Ramos (cell line): ENCODE measurements around the gene NPAS3.

Experiments used
- in situ Hi-C: fragments of 300-500 bp; cut with MboI; formaldehyde crosslinking; loops from one replicate; pipeline ENCODE4 v1.14.3; 2022; ENCODE audit warnings: low sequenced_read_pairs; ENCODE audit not compliant: unreplicated experiment

NPAS3 gene

GRCh38 chr14:33812601-33813000, 873.9 kb downstream of the NPAS3 start:
- in situ Hi-C loops = no loop called here

DNA sequence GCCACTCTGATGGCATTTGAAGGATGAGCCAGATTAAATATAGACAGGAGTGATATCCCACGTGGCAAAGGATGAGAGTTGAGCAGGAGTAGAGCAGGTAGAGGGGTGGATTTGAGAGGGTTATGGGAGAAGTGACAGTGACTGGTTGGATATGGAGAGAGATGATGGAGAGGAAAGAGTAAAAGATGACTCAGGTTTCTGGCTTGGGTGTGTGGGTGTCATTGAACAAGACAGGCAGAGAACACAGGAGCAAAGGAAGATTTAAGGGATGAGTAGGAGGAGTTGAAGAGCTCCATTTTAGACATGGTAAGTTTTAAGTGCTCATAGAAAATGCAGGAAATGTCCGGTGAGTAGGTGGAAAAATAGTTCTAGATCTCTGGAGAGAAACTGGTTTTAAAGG, 875.3 kb downstream of the NPAS3 start:
- in situ Hi-C loops = no loop called here

DNA sequence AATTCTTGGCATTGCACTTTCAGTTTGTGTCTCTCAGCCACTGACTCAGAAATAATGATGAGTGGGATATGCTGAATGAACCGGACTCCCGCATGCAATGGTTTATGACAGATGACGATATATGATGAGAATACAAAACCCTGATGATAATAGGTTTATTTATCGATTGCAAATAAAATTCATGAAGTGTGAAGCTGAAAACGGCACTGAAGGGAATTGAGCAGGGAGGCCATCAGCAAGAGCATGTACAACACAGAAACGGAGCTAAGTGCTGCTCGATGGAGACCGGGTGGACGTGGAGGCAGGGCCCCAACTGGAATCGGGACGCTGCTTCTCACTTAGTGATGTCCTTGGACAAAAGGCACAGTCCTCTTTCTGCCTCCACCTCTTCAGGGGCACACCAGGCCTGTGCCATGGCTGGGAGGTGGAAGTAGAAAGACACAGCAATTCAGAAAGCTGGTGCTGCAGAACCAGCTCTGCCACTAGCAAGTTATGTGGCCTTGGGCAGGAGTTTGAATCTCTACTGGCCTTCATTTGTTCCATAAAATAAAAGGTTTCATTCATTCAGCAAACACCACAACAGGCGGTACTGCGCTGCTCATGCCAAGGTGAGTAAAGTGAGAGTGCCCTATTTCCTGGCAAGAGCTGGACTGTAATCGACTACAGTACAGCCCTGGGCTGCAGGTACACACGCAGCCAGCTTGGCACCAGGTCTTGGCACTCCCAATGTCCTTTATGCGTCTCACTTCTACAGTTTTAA, 895.2 kb downstream of the NPAS3 start:
- in situ Hi-C loops = loop anchor here (25.0 kb wide), 1 partner anchor 478 kb away; no protein-coding TSS in a partner anchor

DNA sequence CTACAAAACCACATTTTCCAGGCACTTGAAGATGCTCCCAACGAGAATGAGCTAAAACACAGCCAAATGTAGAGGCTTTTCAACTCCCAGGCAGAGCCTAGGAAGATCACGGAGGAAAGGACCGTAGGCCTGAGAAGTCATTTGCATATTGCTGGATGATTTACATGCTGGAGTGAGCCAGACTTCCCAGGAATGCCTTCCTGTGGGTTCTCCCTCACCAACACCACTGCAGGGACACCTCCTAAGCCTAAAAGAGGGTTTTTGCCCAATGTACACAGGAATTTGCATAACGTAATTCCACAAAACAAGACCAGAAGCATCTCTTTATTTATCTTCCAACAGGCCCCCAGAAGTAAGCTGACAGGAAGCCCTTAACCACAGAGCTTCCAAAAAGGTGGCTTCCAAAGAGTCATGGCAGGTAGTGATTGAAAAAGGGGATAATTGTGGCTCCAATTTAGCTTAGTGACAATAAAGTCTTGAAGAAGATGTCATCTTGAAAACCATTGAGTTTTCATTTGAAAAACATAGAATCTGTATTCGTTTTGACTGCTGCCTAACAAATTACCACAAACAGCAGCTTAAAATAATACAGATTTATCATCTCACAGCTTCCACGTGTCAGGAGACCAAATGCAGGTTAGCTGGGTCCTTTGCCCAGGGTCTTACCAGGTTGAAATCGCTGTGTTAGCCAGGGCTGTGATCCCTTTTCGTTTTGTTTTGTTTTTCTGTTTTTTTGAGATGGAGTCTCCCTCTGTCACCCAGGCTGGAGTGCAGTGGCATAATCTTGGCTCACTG, 896.0 kb downstream of the NPAS3 start:
- in situ Hi-C loops = loop anchor here (25.0 kb wide), 1 partner anchor 478 kb away; no protein-coding TSS in a partner anchor

GRCh38 chr14:33835261-33835655, 896.6 kb downstream of the NPAS3 start:
- in situ Hi-C loops = loop anchor here (25.0 kb wide), 1 partner anchor 477 kb away; no protein-coding TSS in a partner anchor

DNA sequence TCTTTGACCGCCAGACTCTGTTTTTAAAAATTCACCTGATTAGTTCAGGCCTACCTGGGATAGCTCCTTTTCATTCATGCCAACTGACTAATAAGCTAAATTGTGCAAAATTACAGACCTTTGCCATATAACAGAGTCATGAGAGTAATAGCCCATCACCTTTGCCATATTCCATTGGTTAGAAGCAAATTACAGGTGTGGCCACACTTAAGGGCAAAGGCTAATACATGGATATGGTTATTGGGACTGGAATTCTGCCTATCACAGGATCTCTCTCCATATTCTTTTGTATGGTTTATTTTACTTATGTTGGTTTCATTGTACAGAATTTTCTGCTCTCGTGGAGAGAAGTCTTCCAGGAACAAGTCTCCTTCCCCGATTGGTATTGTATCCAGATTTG, 897.0 kb downstream of the NPAS3 start:
- in situ Hi-C loops = loop anchor here (25.0 kb wide), 1 partner anchor 477 kb away; no protein-coding TSS in a partner anchor

GRCh38 chr14:33836203-33836899, 897.7 kb downstream of the NPAS3 start:
- in situ Hi-C loops = loop anchor here (25.0 kb wide), 1 partner anchor 476 kb away; no protein-coding TSS in a partner anchor

- in situ Hi-C loops = loop anchor here (25.0 kb wide), 1 partner anchor 475 kb away; no protein-coding TSS in a partner anchor
Measured at GRCh38 chr14:33836900-33837577, 898.4 kb downstream of the NPAS3 start.

- in situ Hi-C loops = loop anchor here (25.0 kb wide), 1 partner anchor 474 kb away; no protein-coding TSS in a partner anchor
Measured at GRCh38 chr14:33837943-33838683, 899.4 kb downstream of the NPAS3 start.

DNA sequence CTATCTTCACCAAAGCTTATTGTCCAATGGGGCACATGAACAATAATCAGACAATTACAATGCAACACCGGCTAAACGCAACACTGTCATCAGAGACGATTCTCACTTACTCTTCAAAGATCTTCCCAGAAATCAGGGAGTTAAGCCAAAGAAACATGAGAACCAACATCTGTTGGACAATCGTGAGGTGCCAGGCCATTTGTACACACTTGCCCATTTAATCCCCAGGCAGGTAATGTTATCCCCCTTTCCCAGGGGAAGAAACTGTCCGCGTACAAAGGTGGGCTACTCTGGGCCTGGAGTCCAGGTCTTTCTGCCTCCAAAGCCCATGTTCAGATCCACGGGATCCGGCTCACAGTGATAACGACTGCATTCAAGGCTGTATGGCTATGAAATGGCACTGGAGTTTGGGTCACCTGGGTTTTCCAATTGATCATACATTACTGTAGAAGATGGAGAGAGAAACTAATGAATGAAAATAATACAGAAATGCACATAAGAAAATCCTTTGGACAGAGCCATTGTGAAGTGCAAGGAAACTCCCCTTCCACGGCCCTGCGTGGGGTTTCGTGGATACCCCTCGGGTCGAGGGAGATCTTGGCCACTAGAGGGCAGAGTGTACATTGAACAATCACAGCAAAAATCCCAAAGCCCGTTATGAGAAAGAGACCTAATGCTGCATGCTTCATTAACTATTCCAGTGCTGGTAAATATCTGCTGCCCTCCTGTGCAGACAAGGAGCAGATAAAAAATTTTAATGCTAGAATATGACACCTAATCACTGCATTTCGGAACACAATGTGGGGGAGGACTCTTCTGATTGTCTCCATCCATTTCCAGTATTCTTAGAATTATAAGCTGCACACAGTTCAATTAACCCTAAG, 900.8 kb downstream of the NPAS3 start:
- in situ Hi-C loops = loop anchor here (10.0 to 25.0 kb wide), 2 partner anchors 385 to 473 kb away; no protein-coding TSS in a partner anchor

- in situ Hi-C loops = loop anchor here (10.0 to 25.0 kb wide), 2 partner anchors 384 to 472 kb away; no protein-coding TSS in a partner anchor
Measured at GRCh38 chr14:33840797-33841196, 902.1 kb downstream of the NPAS3 start.

- in situ Hi-C loops = loop anchor here (10.0 to 25.0 kb wide), 2 partner anchors 383 to 470 kb away; no protein-coding TSS in a partner anchor
Measured at GRCh38 chr14:33842299-33842698, 903.6 kb downstream of the NPAS3 start.

DNA sequence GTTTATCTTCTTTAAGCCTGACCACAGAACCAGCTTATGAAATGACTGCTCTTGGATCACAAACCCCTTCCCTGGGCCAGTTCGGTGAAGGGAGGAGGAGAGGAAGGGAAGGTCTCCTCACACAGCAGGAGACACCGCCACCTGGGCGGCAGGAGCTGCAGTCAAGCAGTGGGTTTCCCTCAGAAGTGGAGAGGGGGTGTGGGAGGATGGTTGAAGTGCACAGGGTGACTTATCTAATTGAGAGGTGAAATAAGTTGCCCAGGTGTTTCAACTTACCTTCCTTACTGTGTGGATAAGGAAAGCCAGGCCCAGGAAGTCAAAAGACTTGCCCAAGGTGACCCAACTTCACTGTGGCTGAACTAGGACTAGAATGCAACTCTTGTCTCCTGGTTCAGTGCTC, 905.4 kb downstream of the NPAS3 start:
- in situ Hi-C loops = loop anchor here (10.0 to 25.0 kb wide), 2 partner anchors 381 to 468 kb away; no protein-coding TSS in a partner anchor

GRCh38 chr14:33846100-33846824, 907.6 kb downstream of the NPAS3 start:
- in situ Hi-C loops = loop anchor here (10.0 to 25.0 kb wide), 2 partner anchors 379 to 466 kb away; no protein-coding TSS in a partner anchor

- in situ Hi-C loops = loop anchor here (10.0 to 25.0 kb wide), 2 partner anchors 378 to 465 kb away; no protein-coding TSS in a partner anchor
Measured at GRCh38 chr14:33847066-33847465, 908.4 kb downstream of the NPAS3 start.

DNA sequence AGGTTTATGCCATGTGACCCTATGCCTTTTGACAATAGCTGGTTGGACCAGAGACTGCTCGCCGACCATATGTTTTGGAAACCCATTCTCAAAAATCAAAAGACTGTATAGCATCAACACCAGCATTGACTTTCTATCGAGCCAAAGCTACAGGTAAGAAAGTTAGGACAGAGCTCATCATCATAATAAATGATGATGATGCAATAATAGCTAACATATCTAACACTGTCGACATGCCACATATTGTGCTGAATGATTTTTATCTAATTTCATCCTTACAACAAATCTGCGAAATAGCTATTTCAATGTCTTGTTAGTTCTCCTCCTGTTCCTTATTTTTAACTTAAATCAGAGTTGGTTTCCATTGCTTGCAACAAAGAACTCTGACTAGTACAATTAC, 909.3 kb downstream of the NPAS3 start:
- in situ Hi-C loops = loop anchor here (10.0 to 25.0 kb wide), 2 partner anchors 377 to 464 kb away; no protein-coding TSS in a partner anchor
